ENCODE measurements around the gene ULK4. TPM values are rescaled to one million over a fixed set of nuclear protein-coding genes. Genes with fewer than 3 reads are reported as not detected.

Gene ULK4
- total RNA-seq, 1 donor from 2014 or later = 10.2 TPM

DNA sequence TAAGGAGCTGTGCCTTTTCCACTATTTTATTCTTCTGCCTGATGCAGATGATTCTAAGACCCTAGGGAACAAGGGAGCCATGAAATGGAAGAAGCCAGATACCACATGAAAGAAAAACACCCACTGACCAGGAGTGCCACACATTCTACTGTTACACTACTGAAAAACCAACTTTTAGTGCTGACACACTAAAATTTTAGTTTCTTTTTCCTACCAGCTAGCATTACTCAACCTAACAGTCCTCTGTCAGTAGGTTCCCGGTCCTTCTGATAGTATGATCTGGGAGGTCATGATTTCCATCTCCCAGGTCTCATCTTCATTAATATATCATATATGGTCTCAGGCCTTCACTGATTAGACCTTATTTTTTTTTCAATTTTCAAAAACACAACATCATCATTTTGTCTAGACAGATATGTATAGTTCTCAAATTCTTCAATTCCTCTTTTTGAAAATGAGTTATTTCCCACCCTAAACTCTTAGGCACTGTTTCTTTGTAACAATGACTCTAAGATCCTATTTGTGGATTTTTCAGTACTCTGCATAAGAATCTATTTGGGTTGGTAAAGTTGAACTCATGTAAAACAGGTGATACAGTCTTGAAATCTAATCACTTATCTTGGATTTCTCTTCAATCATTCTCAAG lies 440.8 kb downstream of the ULK4 start:
- no peaks in the 10 kb centered on the region for H3K9me3 Mint-ChIP-seq (ENCODE audit: unreplicated experiment)
- H3K4me3 Mint-ChIP-seq (ENCODE audit: unreplicated experiment) = no peak overlapping the region
- no peaks in the 10 kb centered on the region for H3K36me3 Mint-ChIP-seq (ENCODE audit: low read depth, unreplicated experiment)
- H3K4me1 Mint-ChIP-seq (ENCODE audit: unreplicated experiment) = peaks cover 9% of the 10 kb centered on the region
- H3K27me3 Mint-ChIP-seq (ENCODE audit: unreplicated experiment) = no peaks in the 10 kb centered on the region
- no peak overlapping the region for H3K27ac Mint-ChIP-seq (ENCODE audit: unreplicated experiment)
- DNase-seq (ENCODE audit: low spot score) = no peak
- no peak for TF ChIP-seq CTCF (IDR thresholded peaks at IDR 0.05; ENCODE audit: unreplicated experiment)

- no peak overlapping the region for H3K27ac Mint-ChIP-seq (ENCODE audit: unreplicated experiment)
- H3K4me1 Mint-ChIP-seq (ENCODE audit: unreplicated experiment) = no peaks in the 10 kb centered on the region
- no peak for TF ChIP-seq CTCF (IDR thresholded peaks at IDR 0.05; ENCODE audit: unreplicated experiment)
- DNase-seq (ENCODE audit: low spot score) = no peak
- H3K9me3 Mint-ChIP-seq (ENCODE audit: unreplicated experiment) = no peaks in the 10 kb centered on the region
- no peak overlapping the region for H3K4me3 Mint-ChIP-seq (ENCODE audit: unreplicated experiment)
- no peaks in the 10 kb centered on the region for H3K27me3 Mint-ChIP-seq (ENCODE audit: unreplicated experiment)
- no peaks in the 10 kb centered on the region for H3K36me3 Mint-ChIP-seq (ENCODE audit: low read depth, unreplicated experiment)
These were observed 442.2 kb downstream of the ULK4 start for GRCh38 chr3:41519746-41520145.

GRCh38 chr3:41518626-41519025 lies 443.3 kb downstream of the ULK4 start:
- no peak for DNase-seq (ENCODE audit: low spot score)
- Mint-ChIP-seq H3K36me3 (ENCODE audit: low read depth, unreplicated experiment) (no peaks in the 10 kb centered on the region), H3K4me3 (ENCODE audit: unreplicated experiment) (no peak overlapping the region), H3K4me1 (ENCODE audit: unreplicated experiment) (no peaks in the 10 kb centered on the region), H3K27ac (ENCODE audit: unreplicated experiment) (no peak overlapping the region), H3K9me3 (ENCODE audit: unreplicated experiment) (no peaks in the 10 kb centered on the region), H3K27me3 (ENCODE audit: unreplicated experiment) (no peaks in the 10 kb centered on the region)
- no peak for TF ChIP-seq CTCF (IDR thresholded peaks at IDR 0.05; ENCODE audit: unreplicated experiment)

DNA sequence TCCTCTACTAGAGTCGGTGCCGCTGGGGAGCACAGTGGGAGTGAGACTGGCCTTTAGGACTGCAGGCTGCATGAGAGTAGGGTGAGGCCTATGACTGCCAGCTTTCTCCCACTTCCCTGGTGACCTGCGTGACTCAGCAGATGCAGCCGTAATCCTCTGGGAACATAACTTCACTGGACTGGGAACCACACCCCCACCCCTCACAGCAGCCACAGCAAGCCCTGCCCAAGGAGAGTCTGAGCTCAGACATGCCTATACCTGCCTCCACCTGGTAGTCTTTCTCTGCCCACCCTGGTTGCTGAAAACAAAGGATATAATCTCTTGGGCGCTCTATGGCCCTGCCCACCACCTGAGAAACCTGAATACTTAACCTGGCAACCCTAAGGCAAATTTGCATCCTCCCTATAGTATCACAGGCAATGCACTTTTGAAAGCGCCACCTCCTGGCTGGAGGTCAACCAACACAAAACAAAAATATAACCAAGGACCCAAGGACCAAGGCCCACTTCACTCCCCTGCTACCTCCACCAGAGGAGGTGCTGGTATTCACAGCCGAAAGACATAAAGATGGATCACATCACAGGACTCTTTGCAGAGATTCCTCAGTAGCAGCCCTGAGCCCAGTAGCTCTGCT lies 453.7 kb downstream of the ULK4 start:
- no peaks in the 10 kb centered on the region for H3K9me3 Mint-ChIP-seq (ENCODE audit: unreplicated experiment)
- no peak for TF ChIP-seq CTCF (IDR thresholded peaks at IDR 0.05; ENCODE audit: unreplicated experiment)
- no peaks in the 10 kb centered on the region for H3K27me3 Mint-ChIP-seq (ENCODE audit: unreplicated experiment)
- no peak for DNase-seq (ENCODE audit: low spot score)
- H3K4me1 Mint-ChIP-seq (ENCODE audit: unreplicated experiment) = no peaks in the 10 kb centered on the region
- no peak overlapping the region for H3K27ac Mint-ChIP-seq (ENCODE audit: unreplicated experiment)
- H3K4me3 Mint-ChIP-seq (ENCODE audit: unreplicated experiment) = no peak overlapping the region
- H3K36me3 Mint-ChIP-seq (ENCODE audit: low read depth, unreplicated experiment) = no peaks in the 10 kb centered on the region

DNA sequence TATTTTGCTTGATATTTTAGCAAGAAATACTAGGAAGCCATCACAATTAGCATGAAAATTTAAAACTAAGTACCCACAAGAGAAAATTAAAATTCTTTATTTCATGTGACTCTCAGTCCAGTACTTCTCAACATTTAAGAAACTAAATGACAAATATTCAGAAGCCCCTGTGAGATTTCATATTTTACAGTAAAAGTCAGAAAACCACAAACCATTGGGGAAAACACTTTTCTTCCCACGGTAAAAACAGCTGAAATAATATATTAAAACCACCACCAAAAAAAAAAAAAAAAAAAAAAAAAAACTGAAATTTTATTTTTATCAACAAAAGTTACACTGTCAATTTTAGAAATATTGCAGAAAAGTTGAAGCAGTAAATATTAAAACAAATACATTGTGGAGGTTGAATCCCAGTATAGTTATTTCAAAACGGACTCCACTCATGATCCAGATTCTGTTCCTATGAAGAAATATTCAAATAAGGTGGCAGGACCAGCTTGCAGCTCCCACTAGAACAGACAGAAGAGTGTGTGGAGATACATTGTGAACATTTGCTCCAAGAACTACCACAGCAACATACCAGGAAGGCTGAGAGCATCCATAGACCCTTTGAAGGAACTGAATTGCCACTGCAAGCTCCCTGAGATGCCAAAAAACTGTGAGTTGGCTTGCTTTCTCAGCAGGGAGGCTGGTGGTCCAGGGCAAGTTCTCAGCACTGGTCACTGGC lies 454.4 kb downstream of the ULK4 start:
- DNase-seq (ENCODE audit: low spot score) = no peak
- Mint-ChIP-seq H3K36me3 (ENCODE audit: low read depth, unreplicated experiment) (no peaks in the 10 kb centered on the region), H3K27me3 (ENCODE audit: unreplicated experiment) (no peaks in the 10 kb centered on the region), H3K4me1 (ENCODE audit: unreplicated experiment) (no peaks in the 10 kb centered on the region), H3K4me3 (ENCODE audit: unreplicated experiment) (no peak overlapping the region), H3K27ac (ENCODE audit: unreplicated experiment) (no peak overlapping the region), H3K9me3 (ENCODE audit: unreplicated experiment) (no peaks in the 10 kb centered on the region)
- no peak for TF ChIP-seq CTCF (IDR thresholded peaks at IDR 0.05; ENCODE audit: unreplicated experiment)

All from endothelial cell (in vitro differentiated cells).